ENCODE data around the gene USP31. TPM values are rescaled to one million over a fixed set of nuclear protein-coding genes. Genes with fewer than 3 reads are reported as not detected.

Gene USP31
- total and polyA plus RNA-seq, 2 of the 13 experiments (the other 11 are each of a cell fraction or from before 2014, with no cell fraction given), result 22.5 to 23.3 TPM

- peak; percentile 98 for TF ChIP-seq ZBTB14 (CRISPR knock-in tag; IDR thresholded peaks at IDR 0.05)
- TF ChIP-seq NR2F2 (IDR thresholded peaks at IDR 0.05; ENCODE audit: borderline replicate concordance, low read depth), result no peak
- peak; percentile 95; the same call in 1 of the 2 replicates for TF ChIP-seq ZNF274 (CRISPR knock-in tag; IDR thresholded peaks at IDR 0.05)
- TF ChIP-seq ZNF557 (CRISPR knock-in tag; IDR thresholded peaks at IDR 0.05), result no peak
- TF ChIP-seq ETS1 (CRISPR knock-in tag; IDR thresholded peaks at IDR 0.05), result no peak
- peak; percentile 84; the same call in 1 of the 2 replicates for TF ChIP-seq CBX5 (CRISPR knock-in tag; IDR thresholded peaks at IDR 0.05; ENCODE audit: borderline replicate concordance)
- TF ChIP-seq ZNF432 (CRISPR knock-in tag; IDR thresholded peaks at IDR 0.05; ENCODE audit: borderline replicate concordance), result no peak
- no peak for TF ChIP-seq SATB2 (CRISPR knock-in tag; IDR thresholded peaks at IDR 0.05)
- TF ChIP-seq ZC3H13 (CRISPR knock-in tag; IDR thresholded peaks at IDR 0.05), result no peak
- no peak for TF ChIP-seq ZNF850 (CRISPR knock-in tag; conservative IDR thresholded peaks at IDR 0.05)
- no peak for TF ChIP-seq TBX3 (IDR thresholded peaks at IDR 0.05; ENCODE audit: borderline replicate concordance)
- TF ChIP-seq XRCC5 (optimal IDR thresholded peaks at IDR 0.05; ENCODE audit: low read length), result peak; percentile 95
- no peak for TF ChIP-seq ZNF549 (CRISPR knock-in tag; IDR thresholded peaks at IDR 0.05)
- peak; percentile 80 for TF ChIP-seq ZNF407 (CRISPR knock-in tag; IDR thresholded peaks at IDR 0.05; ENCODE audit: not compliant biosample characterization)
- peak; percentile 86; the same call in 1 of the 2 replicates for TF ChIP-seq ZNF225 (CRISPR knock-in tag; IDR thresholded peaks at IDR 0.05)
- no peak for TF ChIP-seq ZNF678 (CRISPR knock-in tag; IDR thresholded peaks at IDR 0.05)
- peak; percentile 91 for TF ChIP-seq ZNF292 (CRISPR knock-in tag; IDR thresholded peaks at IDR 0.05; ENCODE audit: borderline replicate concordance, low read depth)
- no peak; the same call in 1 of the 2 replicates for TF ChIP-seq ZNF7 (CRISPR knock-in tag; IDR thresholded peaks at IDR 0.05)
- peak; percentile 100 for TF ChIP-seq ZSCAN22 (CRISPR knock-in tag; IDR thresholded peaks at IDR 0.05)
- peak; percentile 83 for TF ChIP-seq ETV6 (CRISPR knock-in tag; conservative IDR thresholded peaks at IDR 0.05)
Measured at GRCh38 chr16:23149267-23149992, at the start of gene USP31 (continued).

Measured in HepG2 (cell line).